Neural cell (in vitro differentiated cells): ENCODE data around the gene ESR2. TPM values are rescaled to one million over a fixed set of nuclear protein-coding genes. Genes with fewer than 3 reads are reported as not detected.

ENCODE experiments used
- H2AFZ ChIP-seq: fragments of 200-600, 300-800 bp; sonication (generic), shearing (Covaris generic); 2 replicates; pipeline ENCODE4 v1.6.0; 2014; ENCODE audit warnings: low read depth, mild to moderate bottlenecking, antibody characterized with exemption, low read length, moderate library complexity
- H3F3A ChIP-seq: fragments of 200-600 bp; shearing (Covaris generic); 2 replicates; pipeline ENCODE4 v1.6.1; 2016; ENCODE audit warnings: mild to moderate bottlenecking, moderate library complexity, mixed read lengths, antibody characterized with exemption, low read length; ENCODE audit not compliant: insufficient read depth, poor library complexity, severe bottlenecking
- H3K27ac ChIP-seq: fragments of 200-600, 300-800 bp; sonication (generic), shearing (Covaris generic); 2 replicates; pipeline ENCODE4 v1.5.1; 2014; ENCODE audit warnings: mild to moderate bottlenecking, low read length, moderate library complexity
- H3K27me3 ChIP-seq: fragments of 300-800, 200-600 bp; sonication (generic), shearing (Covaris generic); 2 replicates; pipeline ENCODE4 v1.6.0; 2014; ENCODE audit warnings: mild to moderate bottlenecking, low read depth, low read length, moderate library complexity; ENCODE audit not compliant: insufficient read depth
- H3K36me3 ChIP-seq: fragments of 300-800, 200-600 bp; sonication (generic), shearing (Covaris generic); 2 replicates; pipeline ENCODE4 v1.5.1; 2014; ENCODE audit warnings: mild to moderate bottlenecking, antibody characterized with exemption, low read length, moderate library complexity; ENCODE audit not compliant: insufficient read depth
- H3K4me2 ChIP-seq: fragments of 300-800, 200-600 bp; sonication (generic), shearing (Covaris generic); 2 replicates; pipeline ENCODE4 v1.6.0; 2014; ENCODE audit warnings: mild to moderate bottlenecking, low read length
- H3K4me3 ChIP-seq: fragments of 300-800, 200-600 bp; sonication (generic), shearing (Covaris generic); 2 replicates; pipeline ENCODE4 v1.5.1; 2014; ENCODE audit warnings: mild to moderate bottlenecking, low read length, moderate library complexity
- H3K79me2 ChIP-seq: fragments of 200-600 bp; shearing (Covaris generic); replicated peaks from 2 replicates; pipeline ENCODE4 v1.6.0; 2014; ENCODE audit warnings: mild to moderate bottlenecking, low read length, moderate library complexity; ENCODE audit not compliant: insufficient read depth
- H3K9ac ChIP-seq: fragments of 300-800, 200-600 bp; sonication (generic), shearing (Covaris generic); 2 replicates; pipeline ENCODE4 v1.6.1; 2016; ENCODE audit warnings: mild to moderate bottlenecking, low read length, mixed read lengths
- H3K9me2 ChIP-seq: fragments of 200-600 bp; shearing (Covaris generic); 2 replicates; pipeline ENCODE4 v1.6.1; 2016; ENCODE audit warnings: mild to moderate bottlenecking, low read length, mixed read lengths; ENCODE audit not compliant: insufficient read depth
- H3K9me3 ChIP-seq: fragments of 200-600, 300-800 bp; sonication (generic), shearing (Covaris generic); 2 replicates; pipeline ENCODE4 v1.6.1; 2016; ENCODE audit warnings: mild to moderate bottlenecking, mixed run types, low read length, moderate library complexity, mixed read lengths
- H4K20me1 ChIP-seq: fragments of 200-600 bp; shearing (Covaris generic); 2 replicates; pipeline ENCODE4 v1.6.1; 2016; ENCODE audit warnings: mild to moderate bottlenecking, mixed run types; ENCODE audit not compliant: insufficient read depth
- CTCF ChIP-seq: fragments of 450-650 bp; IDR thresholded peaks from 2 replicates; pipeline ENCODE4 v1.5.1; 2014; ENCODE audit warnings: antibody characterized with exemption, mild to moderate bottlenecking, moderate library complexity; ENCODE audit not compliant: poor library complexity, severe bottlenecking
- EP300 ChIP-seq: fragments of 450-650 bp; conservative IDR thresholded peaks from 2 replicates; pipeline ENCODE4 v1.6.1; 2014; ENCODE audit warnings: antibody characterized with exemption, mild to moderate bottlenecking, moderate library complexity; ENCODE audit not compliant: poor library complexity, severe bottlenecking
- EZH2 ChIP-seq: fragments of 200-600, 300-800 bp; shearing (Covaris generic), sonication (generic); IDR thresholded peaks from 2 replicates; pipeline ENCODE4 v1.6.1; 2014; ENCODE audit warnings: antibody characterized with exemption, low read length, borderline replicate concordance, mild to moderate bottlenecking; ENCODE audit not compliant: insufficient read depth, poor library complexity, severe bottlenecking
- MXI1 ChIP-seq: fragments of 450-650 bp; conservative IDR thresholded peaks from 2 replicates; pipeline ENCODE4 v1.6.1; 2014; ENCODE audit warnings: antibody characterized with exemption, mild to moderate bottlenecking; ENCODE audit not compliant: poor library complexity, severe bottlenecking
- POLR2AphosphoS5 ChIP-seq: IDR thresholded peaks from 2 replicates; pipeline ENCODE4 v1.6.1; 2012
- RAD21 ChIP-seq: fragments of 450-650 bp; conservative IDR thresholded peaks from 2 replicates; pipeline ENCODE4 v1.6.1; 2014; ENCODE audit warnings: antibody characterized with exemption, mild to moderate bottlenecking, moderate library complexity
- REST ChIP-seq: IDR thresholded peaks from 2 replicates; pipeline ENCODE4 v1.6.1; 2012; ENCODE audit warnings: borderline replicate concordance
- SMC3 ChIP-seq: fragments of 450-650 bp; conservative IDR thresholded peaks from 2 replicates; pipeline ENCODE4 v1.6.1; 2014; ENCODE audit warnings: antibody characterized with exemption, mild to moderate bottlenecking, moderate library complexity; ENCODE audit not compliant: poor library complexity
- TAF1 ChIP-seq: IDR thresholded peaks from 2 replicates; pipeline ENCODE4 v1.6.1; 2012; ENCODE audit warnings: low read depth
- polyA plus RNA-seq: library from polyadenylated mRNA; depleted of rRNA; stranded (reverse); fragments of >200 nt; gene quantifications from 2 replicates; pipeline ENCODE4 v1.2.3, GENCODE V29; 2014

ESR2 gene
- polyA plus RNA-seq, 1 donor from 2014 or later, result 0.35 TPM

- H3K27me3 ChIP-seq, result no peaks in the 10 kb centered on the region
- TF ChIP-seq CTCF, result no peak
- no peak for TF ChIP-seq EZH2
- TF ChIP-seq SMC3, result no peak
- no peak for TF ChIP-seq RAD21
- no peak for TF ChIP-seq EP300
- no peak for TF ChIP-seq MXI1
- no peak for TF ChIP-seq POLR2AphosphoS5
- TF ChIP-seq REST, result no peak
- TF ChIP-seq TAF1, result no peak
- no peak overlapping the region for H3K27ac ChIP-seq
- no peaks in the 10 kb centered on the region for H3K36me3 ChIP-seq
- H3K4me2 ChIP-seq, result no peak overlapping the region
- no peaks in the 10 kb centered on the region for H3K9me3 ChIP-seq
- H2AFZ ChIP-seq, result no peak overlapping the region
- no peak overlapping the region for H3K9ac ChIP-seq
- no peaks in the 10 kb centered on the region for H3K9me2 ChIP-seq
- H3F3A ChIP-seq, result no peaks in the 10 kb centered on the region
- no peaks in the 10 kb centered on the region for H4K20me1 ChIP-seq
- H3K79me2 ChIP-seq, result no peaks in the 10 kb centered on the region
- no peak overlapping the region for H3K4me3 ChIP-seq
Observed at GRCh38 chr14:64278458-64278857, 15.7 kb downstream of the ESR2 start.

GRCh38 chr14:64272019-64272418 lies 22.2 kb downstream of the ESR2 start:
- Histone ChIP-seq H4K20me1 (no peaks in the 10 kb centered on the region), H3K36me3 (no peaks in the 10 kb centered on the region), H3K27ac (no peak overlapping the region), H3K9ac (no peak overlapping the region), H2AFZ (no peak overlapping the region), H3K27me3 (no peaks in the 10 kb centered on the region), H3K79me2 (no peaks in the 10 kb centered on the region), H3F3A (no peaks in the 10 kb centered on the region), H3K9me3 (no peaks in the 10 kb centered on the region), H3K9me2 (no peaks in the 10 kb centered on the region), H3K4me2 (no peak overlapping the region), H3K4me3 (no peak overlapping the region)
- no peak for TF ChIP-seq MXI1
- TF ChIP-seq EZH2, result no peak
- TF ChIP-seq EP300, result no peak
- no peak for TF ChIP-seq RAD21
- no peak for TF ChIP-seq REST
- TF ChIP-seq SMC3, result no peak
- TF ChIP-seq CTCF, result no peak
- no peak for TF ChIP-seq POLR2AphosphoS5
- no peak for TF ChIP-seq TAF1
